ENCODE measurements around the gene TLCD2. TPM values are rescaled to one million over a fixed set of nuclear protein-coding genes. Genes with fewer than 3 reads are reported as not detected.

TLCD2 gene
- total and polyA plus RNA-seq, 2 of the 13 experiments (the other 11 are each of a cell fraction or from before 2014, with no cell fraction given), result 0.90 to 1.1 TPM

DNA sequence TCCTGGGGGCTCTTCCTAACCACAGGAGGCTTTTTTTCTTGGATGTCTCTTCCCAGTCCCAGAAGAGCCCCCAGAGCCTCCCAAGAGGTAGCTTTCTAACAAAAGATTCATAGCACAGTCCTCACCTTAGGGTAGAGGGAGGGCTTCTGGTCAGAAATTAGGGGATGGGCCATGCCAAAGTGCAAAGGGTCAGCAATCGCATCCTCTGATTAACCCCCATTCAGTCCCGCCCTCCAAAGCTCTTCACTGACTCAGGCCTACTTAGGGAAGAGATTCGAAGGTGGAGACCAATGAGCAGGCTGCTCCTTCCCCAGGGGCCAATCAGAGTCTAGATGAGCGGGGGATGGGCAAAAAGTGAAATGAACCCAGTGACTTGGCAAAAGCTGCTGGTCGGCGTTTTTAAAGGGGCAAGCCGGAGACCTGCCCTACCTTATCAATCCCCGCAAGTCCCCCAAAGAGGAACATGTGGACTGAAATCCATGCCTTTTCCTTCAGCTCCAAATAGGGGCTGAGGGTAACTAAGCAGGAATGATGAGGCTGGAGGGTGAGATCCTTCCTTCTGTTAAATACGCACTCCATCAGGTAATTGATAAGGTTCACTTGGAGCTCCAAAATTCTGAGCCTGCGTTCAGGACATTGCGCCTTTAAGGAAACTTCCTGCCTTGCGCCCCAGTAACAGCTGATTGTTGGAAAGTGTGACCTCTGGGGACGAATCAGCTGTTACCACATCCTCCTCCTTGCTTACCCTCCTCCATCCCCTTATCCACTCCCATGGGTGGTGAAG is 6.9 kb upstream of the TLCD2 start (continued):
- 0 out of 2 replicates have a peak, but pooled peaks have one; percentile 2 for TF ChIP-seq KDM2A (CRISPR knock-in tag; IDR thresholded peaks at IDR 0.05; ENCODE audit: borderline replicate concordance, low read depth)
- TF ChIP-seq MBNL3 (CRISPR knock-in tag; conservative IDR thresholded peaks at IDR 0.05), result no peak
- no peak for TF ChIP-seq ZNF777 (CRISPR knock-in tag; IDR thresholded peaks at IDR 0.05)
- TF ChIP-seq SALL1 (CRISPR knock-in tag; IDR thresholded peaks at IDR 0.05), result peak; percentile 40; the same call in 1 of the 2 replicates
- TF ChIP-seq ZNF589 (CRISPR knock-in tag; conservative IDR thresholded peaks at IDR 0.05), result no peak
- no peak for TF ChIP-seq SRSF4 (IDR thresholded peaks at IDR 0.05; ENCODE audit: low read depth, low read length, poor library complexity, severe bottlenecking)
- peak; percentile 20; the same call in 1 of the 2 replicates for TF ChIP-seq MIER3 (CRISPR knock-in tag; IDR thresholded peaks at IDR 0.05; ENCODE audit: borderline replicate concordance)
- TF ChIP-seq ZNF879 (CRISPR knock-in tag; IDR thresholded peaks at IDR 0.05), result no peak
- TF ChIP-seq, protein P1, sequence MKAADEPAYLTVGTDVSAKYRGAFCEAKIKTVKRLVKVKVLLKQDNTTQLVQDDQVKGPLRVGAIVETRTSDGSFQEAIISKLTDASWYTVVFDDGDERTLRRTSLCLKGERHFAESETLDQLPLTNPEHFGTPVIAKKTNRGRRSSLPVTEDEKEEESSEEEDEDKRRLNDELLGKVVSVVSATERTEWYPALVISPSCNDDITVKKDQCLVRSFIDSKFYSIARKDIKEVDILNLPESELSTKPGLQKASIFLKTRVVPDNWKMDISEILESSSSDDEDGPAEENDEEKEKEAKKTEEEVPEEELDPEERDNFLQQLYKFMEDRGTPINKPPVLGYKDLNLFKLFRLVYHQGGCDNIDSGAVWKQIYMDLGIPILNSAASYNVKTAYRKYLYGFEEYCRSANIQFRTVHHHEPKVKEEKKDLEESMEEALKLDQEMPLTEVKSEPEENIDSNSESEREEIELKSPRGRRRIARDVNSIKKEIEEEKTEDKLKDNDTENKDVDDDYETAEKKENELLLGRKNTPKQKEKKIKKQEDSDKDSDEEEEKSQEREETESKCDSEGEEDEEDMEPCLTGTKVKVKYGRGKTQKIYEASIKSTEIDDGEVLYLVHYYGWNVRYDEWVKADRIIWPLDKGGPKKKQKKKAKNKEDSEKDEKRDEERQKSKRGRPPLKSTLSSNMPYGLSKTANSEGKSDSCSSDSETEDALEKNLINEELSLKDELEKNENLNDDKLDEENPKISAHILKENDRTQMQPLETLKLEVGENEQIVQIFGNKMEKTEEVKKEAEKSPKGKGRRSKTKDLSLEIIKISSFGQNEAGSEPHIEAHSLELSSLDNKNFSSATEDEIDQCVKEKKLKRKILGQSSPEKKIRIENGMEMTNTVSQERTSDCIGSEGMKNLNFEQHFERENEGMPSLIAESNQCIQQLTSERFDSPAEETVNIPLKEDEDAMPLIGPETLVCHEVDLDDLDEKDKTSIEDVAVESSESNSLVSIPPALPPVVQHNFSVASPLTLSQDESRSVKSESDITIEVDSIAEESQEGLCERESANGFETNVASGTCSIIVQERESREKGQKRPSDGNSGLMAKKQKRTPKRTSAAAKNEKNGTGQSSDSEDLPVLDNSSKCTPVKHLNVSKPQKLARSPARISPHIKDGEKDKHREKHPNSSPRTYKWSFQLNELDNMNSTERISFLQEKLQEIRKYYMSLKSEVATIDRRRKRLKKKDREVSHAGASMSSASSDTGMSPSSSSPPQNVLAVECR (CRISPR knock-in tag; IDR thresholded peaks at IDR 0.05; ENCODE audit: borderline replicate concordance), result no peak
- TF ChIP-seq GABPB1 (CRISPR knock-in tag; IDR thresholded peaks at IDR 0.05), result no peak
- no peak for TF ChIP-seq ZNF30 (CRISPR knock-in tag; IDR thresholded peaks at IDR 0.05)
- no peak for TF ChIP-seq ZNF292 (CRISPR knock-in tag; IDR thresholded peaks at IDR 0.05; ENCODE audit: borderline replicate concordance, low read depth)
- TF ChIP-seq, protein P2, sequence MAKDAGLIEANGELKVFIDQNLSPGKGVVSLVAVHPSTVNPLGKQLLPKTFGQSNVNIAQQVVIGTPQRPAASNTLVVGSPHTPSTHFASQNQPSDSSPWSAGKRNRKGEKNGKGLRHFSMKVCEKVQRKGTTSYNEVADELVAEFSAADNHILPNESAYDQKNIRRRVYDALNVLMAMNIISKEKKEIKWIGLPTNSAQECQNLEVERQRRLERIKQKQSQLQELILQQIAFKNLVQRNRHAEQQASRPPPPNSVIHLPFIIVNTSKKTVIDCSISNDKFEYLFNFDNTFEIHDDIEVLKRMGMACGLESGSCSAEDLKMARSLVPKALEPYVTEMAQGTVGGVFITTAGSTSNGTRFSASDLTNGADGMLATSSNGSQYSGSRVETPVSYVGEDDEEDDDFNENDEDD (CRISPR knock-in tag; IDR thresholded peaks at IDR 0.05; ENCODE audit: borderline replicate concordance), result no peak
- TF ChIP-seq, protein P3, sequence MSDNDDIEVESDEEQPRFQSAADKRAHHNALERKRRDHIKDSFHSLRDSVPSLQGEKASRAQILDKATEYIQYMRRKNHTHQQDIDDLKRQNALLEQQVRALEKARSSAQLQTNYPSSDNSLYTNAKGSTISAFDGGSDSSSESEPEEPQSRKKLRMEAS (IDR thresholded peaks at IDR 0.05), result peak; percentile 82
- no peak for TF ChIP-seq REL (CRISPR knock-in tag; conservative IDR thresholded peaks at IDR 0.05)
- no peak for TF ChIP-seq REPIN1 (CRISPR knock-in tag; IDR thresholded peaks at IDR 0.05; ENCODE audit: borderline replicate concordance, low read depth)
- no peak for TF ChIP-seq ZMYM2 (CRISPR knock-in tag; IDR thresholded peaks at IDR 0.05)
- TF ChIP-seq MYNN (CRISPR knock-in tag; IDR thresholded peaks at IDR 0.05; ENCODE audit: low read depth), result no peak
- no peak for TF ChIP-seq SATB2 (CRISPR knock-in tag; IDR thresholded peaks at IDR 0.05)
- no peak for TF ChIP-seq ZNF17 (CRISPR knock-in tag; IDR thresholded peaks at IDR 0.05)
- TF ChIP-seq, protein P4, sequence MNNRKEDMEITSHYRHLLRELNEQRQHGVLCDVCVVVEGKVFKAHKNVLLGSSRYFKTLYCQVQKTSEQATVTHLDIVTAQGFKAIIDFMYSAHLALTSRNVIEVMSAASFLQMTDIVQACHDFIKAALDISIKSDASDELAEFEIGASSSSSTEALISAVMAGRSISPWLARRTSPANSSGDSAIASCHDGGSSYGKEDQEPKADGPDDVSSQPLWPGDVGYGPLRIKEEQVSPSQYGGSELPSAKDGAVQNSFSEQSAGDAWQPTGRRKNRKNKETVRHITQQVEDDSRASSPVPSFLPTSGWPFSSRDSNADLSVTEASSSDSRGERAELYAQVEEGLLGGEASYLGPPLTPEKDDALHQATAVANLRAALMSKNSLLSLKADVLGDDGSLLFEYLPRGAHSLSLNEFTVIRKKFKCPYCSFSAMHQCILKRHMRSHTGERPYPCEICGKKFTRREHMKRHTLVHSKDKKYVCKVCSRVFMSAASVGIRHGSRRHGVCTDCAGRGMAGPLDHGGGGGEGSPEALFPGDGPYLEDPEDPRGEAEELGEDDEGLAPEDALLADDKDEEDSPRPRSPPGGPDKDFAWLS (CRISPR knock-in tag; IDR thresholded peaks at IDR 0.05; ENCODE audit: borderline replicate concordance), result no peak
- peak; percentile 27; the same call in 1 of the 2 replicates for TF ChIP-seq NR2C2 (CRISPR knock-in tag; IDR thresholded peaks at IDR 0.05; ENCODE audit: borderline replicate concordance)

Measured in HepG2 (cell line).